BJ (cell line): ENCODE data around the gene RSAD2. TPM values are rescaled to one million over a fixed set of nuclear protein-coding genes. Genes with fewer than 3 reads are reported as not detected.

Experiments used
- CTCF ChIA-PET: fragments of 350-600 bp; formaldehyde crosslinking; extraction: SDS; loops from one replicate; lab custom pipeline; 2021; ENCODE audit warnings: antibody characterized with exemption, inconsistent platforms; lab: Yijun Ruan, JAX
- POLR2A ChIA-PET: fragments of 300-600 bp; sonication (Branson Sonifier 250); formaldehyde crosslinking; extraction: SDS; loops from one replicate; lab custom pipeline; 2021; ENCODE audit warnings: antibody characterized with exemption; lab: Charles Lee
- DNase-seq: peaks from one replicate; pipeline ENCODE4 v3.0.0-alpha.2; 2011; ENCODE audit warnings: low read depth
- H3K27me3 ChIP-seq: 2 replicates; pipeline ENCODE4 v1.6.0; 2011; ENCODE audit warnings: low read length; ENCODE audit not compliant: control insufficient read depth, insufficient read depth
- H3K36me3 ChIP-seq: 2 replicates; pipeline ENCODE4 v1.5.1; 2011; ENCODE audit warnings: low read length; ENCODE audit not compliant: control insufficient read depth, insufficient read depth
- H3K4me3 ChIP-seq: 2 replicates; pipeline ENCODE4 v1.5.1; 2011; ENCODE audit warnings: low read depth, mild to moderate bottlenecking, control low read depth, low read length
- polyA plus RNA-seq: library from polyadenylated mRNA; depleted of rRNA; stranded (reverse); fragments of >200 nt; gene quantifications from 2 replicates; pipeline ENCODE4 v1.2.3, GENCODE V29; 2011
- TF ChIP-seq, protein P1 (sequence below): IDR thresholded peaks from 2 replicates; pipeline ENCODE4 v1.5.1; 2011; ENCODE audit warnings: low read depth, mild to moderate bottlenecking, control low read depth, inconsistent platforms, low read length, moderate library complexity; ENCODE audit not compliant: insufficient read depth

RSAD2 gene
- polyA plus RNA-seq, 1 experiment, result 0.05 TPM

DNA sequence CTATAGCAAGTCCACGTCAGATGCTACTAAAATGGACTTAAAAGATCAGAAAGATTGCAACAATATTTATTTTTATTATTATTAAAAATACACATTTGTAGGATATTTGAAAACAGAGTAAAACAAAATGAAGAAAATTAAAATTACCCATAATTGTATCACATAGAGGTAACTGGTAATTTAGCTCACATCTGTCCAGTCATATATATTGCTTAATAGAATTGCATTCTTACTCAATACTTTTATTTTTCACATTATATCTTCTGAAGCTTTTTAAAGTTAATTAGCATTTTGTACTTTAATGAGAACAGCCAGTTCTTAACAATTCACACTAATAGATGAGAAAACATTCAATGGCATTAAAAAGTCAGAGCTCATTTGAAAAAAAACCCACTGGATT is 28.1 kb downstream of the RSAD2 start:
- DNase-seq, result no peak
- POLR2A ChIA-PET, result no interaction called here
- CTCF ChIA-PET, result interaction anchor here (0.9 to 2.4 kb wide), 3 partner anchors 9 to 11 kb away, joined by 3 to 10 read pairs (median 9); partner anchors contain the start of gene RNF144A
- H3K27me3 ChIP-seq, result no peaks in the 10 kb centered on the region
- no peak overlapping the region for H3K4me3 ChIP-seq
- TF ChIP-seq, protein P1, sequence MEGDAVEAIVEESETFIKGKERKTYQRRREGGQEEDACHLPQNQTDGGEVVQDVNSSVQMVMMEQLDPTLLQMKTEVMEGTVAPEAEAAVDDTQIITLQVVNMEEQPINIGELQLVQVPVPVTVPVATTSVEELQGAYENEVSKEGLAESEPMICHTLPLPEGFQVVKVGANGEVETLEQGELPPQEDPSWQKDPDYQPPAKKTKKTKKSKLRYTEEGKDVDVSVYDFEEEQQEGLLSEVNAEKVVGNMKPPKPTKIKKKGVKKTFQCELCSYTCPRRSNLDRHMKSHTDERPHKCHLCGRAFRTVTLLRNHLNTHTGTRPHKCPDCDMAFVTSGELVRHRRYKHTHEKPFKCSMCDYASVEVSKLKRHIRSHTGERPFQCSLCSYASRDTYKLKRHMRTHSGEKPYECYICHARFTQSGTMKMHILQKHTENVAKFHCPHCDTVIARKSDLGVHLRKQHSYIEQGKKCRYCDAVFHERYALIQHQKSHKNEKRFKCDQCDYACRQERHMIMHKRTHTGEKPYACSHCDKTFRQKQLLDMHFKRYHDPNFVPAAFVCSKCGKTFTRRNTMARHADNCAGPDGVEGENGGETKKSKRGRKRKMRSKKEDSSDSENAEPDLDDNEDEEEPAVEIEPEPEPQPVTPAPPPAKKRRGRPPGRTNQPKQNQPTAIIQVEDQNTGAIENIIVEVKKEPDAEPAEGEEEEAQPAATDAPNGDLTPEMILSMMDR, result no peak
- H3K36me3 ChIP-seq, result no peaks in the 10 kb centered on the region

DNA sequence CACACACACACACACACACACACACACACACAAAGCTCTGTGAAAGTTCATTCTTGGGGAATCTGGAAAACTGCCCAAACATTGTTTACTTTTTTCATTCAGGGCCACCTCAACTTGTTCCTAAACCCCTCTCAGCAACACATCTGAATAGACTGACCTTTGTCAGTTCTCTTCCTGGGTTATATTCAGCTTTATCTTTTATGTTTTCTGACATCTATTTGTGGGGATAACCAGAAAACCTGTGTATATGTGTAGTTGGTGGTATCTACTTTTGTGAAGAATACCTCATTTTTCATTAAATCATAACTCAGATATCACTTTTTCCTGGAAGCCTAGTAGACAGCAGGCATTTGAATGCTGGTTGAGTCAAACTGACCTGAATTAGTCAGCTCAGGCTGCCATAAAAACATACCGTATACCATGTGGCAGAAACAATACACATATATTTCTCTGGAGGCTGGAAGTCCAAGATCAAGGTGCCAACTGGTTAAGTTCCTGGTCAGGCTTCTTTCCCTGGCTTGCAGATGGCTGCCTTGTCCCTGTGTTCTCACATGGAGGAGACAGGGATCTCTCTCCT is 28.7 kb downstream of the RSAD2 start:
- POLR2A ChIA-PET, result no interaction called here
- no peak for DNase-seq
- CTCF ChIA-PET, result interaction anchor here (0.9 to 2.4 kb wide), 3 partner anchors 8 to 11 kb away, joined by 3 to 10 read pairs (median 9); partner anchors contain the start of gene RNF144A
- Histone ChIP-seq H3K36me3 (no peaks in the 10 kb centered on the region), H3K27me3 (no peaks in the 10 kb centered on the region), H3K4me3 (no peak overlapping the region)
- TF ChIP-seq, protein P1, result no peak

DNA sequence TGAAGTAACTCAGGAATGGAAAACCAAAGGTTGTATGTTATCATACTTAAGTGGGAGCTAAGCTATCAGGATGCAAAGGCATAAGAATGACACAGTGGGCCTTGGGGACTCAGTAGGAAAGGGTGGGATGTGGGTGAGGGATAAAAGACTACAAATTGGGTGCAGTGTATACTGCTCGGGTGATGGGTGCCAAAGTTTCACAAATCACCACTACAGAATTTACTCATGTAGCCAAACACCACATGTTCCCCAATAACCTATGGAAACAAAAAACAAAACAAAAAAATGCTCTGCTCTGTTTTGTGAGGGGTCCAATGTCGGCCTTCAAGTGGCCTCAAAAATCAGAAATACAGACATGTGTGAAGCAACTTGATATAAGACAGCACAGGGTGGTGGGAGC is 30.7 kb downstream of the RSAD2 start:
- Histone ChIP-seq H3K4me3 (no peak overlapping the region), H3K36me3 (no peaks in the 10 kb centered on the region), H3K27me3 (no peaks in the 10 kb centered on the region)
- no peak for DNase-seq
- ChIA-PET POLR2A (no interaction called here), CTCF (interaction anchor here (0.6 kb wide), 1 partner anchor 30 kb away, joined by 3 read pairs; no protein-coding TSS in a partner anchor)
- TF ChIP-seq, protein P1, result no peak

DNA sequence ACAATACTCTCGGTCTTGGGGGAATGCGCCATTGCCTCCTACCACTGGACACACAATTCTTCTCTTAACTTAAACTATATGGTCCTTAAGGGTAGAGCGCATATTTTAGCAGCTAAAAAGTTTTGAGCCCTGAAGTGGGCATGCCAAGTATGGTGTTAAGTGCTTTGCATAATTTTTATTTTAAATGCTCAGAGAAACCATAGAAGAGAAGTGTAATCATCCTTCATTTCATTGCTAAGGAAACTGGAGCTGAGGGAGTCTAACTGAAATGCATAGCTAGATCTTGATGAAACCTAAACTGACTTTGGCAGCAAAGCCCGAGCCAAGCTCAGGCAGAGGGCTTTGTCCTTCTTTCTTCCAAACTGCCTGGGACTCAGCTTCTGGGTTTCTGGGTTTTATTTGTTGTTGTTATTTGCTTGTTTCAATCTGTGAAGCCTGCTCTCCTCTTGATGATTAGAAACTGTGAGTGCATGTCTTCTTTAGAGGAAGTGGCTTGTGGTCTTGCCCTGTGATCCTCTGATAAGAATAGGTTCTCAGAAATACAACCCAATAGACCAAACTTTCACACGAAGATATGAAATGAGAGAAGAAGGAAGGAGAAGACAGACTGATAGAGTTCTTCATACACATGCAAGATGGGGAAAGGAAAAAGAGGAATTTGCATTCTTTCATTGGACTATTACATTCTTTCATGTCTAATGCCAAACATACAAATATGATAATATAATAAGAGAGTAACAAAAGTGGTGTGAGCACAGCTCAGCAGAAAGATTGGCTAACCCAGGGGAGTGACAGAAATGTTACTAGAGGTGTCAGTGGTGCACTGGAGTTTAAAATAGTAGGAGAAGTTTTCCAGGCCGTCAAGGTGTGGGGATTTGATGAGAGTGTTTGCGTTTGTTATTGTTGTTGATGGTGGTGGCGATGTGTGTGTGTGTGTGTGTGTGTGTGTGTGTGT is 32.1 kb downstream of the RSAD2 start:
- TF ChIP-seq, protein P1, result no peak
- ChIA-PET POLR2A (no interaction called here), CTCF (no interaction called here)
- Histone ChIP-seq H3K36me3 (no peaks in the 10 kb centered on the region), H3K4me3 (no peak overlapping the region), H3K27me3 (peaks cover 2% of the 10 kb centered on the region; the same call in 1 of the 2 replicates)
- DNase-seq, result no peak

DNA sequence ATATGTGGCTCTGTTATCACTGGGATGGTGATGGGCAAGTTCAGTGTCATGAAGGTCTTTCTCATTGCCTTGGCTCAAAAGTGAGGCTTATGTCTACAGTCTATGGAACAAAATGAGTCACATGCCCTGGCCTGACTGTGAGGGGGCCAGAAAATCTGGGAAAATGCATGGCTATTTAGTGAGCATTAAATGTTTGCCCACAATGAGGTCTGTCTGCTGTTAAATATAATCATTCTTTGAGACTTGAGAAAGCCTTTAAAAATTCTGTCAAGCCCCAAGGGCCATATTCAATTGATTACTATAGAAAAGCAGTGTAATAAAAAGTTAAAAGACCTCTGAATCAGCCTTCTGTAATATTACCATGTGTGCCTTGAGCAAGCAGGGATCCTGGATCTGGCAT is 34.1 kb downstream of the RSAD2 start:
- ChIA-PET POLR2A (no interaction called here), CTCF (no interaction called here)
- TF ChIP-seq, protein P1, result no peak
- no peak overlapping the region for H3K4me3 ChIP-seq
- H3K27me3 ChIP-seq, result peaks cover 2% of the 10 kb centered on the region; the same call in 1 of the 2 replicates
- no peaks in the 10 kb centered on the region for H3K36me3 ChIP-seq
- no peak for DNase-seq
